Measurements from ENCODE around the gene ADAMTS2.

Gene ADAMTS2

GRCh38 chr5:179207920-179208705 is 137.1 kb downstream of the ADAMTS2 start:
- DNase-seq = no peak

- no peak for DNase-seq
These were observed 137.8 kb downstream of the ADAMTS2 start for GRCh38 chr5:179207470-179207869.

DNA sequence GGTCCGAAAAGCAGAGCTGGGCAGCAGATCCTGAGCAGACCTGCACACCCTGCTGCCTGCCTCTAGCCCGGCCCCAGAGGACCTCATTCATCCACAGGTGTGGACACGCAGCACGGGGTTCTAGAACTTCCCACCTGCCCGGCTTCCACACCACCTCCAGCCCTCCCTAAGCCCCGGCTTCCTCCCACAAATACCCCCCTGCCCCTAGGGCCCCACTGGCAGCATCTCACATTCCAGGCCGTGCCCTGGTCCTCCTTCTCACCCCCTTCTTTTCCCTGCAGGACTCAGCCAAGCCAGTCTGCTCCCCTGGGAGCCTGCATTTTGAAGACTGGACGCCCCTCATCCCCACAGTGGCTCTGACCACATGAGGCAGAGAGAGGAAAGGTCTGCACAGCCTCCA is 138.9 kb downstream of the ADAMTS2 start:
- no peak for DNase-seq

DNA sequence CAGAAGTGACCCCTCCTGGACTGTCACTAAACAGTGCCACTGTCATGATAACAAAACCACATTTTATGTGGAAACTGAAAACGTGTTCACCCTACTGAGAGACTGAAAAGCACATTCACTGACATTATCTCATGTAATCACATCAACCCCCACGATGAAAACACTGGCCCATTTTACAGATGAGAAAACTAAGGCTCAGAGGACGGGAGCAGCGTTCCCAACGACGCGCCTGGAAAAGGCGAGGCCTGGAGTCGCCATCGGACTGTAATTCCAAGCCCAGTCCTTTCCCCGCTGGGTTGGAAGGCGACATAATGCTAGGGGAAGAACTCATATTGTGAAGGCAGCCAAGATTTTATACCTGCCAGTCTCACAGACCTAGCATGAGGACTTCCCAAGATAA is 140.0 kb downstream of the ADAMTS2 start:
- DNase-seq = no peak

DNA sequence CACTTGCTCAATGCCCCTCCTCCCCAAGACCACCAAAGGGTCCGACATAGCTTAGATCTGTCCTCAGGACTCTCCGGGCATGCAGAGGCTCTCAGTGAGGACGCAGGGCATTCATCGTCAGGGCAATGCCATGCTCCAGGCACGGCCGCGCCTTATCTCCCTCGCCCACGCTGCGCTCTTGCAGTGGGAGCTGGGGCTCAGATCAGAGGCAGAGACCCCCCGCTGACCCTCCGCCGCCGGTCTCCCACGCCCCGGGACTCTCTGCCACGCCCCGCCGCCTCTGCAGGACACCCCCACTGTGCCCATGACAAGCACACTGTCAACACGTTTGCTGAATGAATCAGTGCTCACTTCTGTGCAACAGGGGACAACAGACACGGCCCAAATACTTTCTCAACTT is 140.7 kb downstream of the ADAMTS2 start:
- no peak for DNase-seq

DNA sequence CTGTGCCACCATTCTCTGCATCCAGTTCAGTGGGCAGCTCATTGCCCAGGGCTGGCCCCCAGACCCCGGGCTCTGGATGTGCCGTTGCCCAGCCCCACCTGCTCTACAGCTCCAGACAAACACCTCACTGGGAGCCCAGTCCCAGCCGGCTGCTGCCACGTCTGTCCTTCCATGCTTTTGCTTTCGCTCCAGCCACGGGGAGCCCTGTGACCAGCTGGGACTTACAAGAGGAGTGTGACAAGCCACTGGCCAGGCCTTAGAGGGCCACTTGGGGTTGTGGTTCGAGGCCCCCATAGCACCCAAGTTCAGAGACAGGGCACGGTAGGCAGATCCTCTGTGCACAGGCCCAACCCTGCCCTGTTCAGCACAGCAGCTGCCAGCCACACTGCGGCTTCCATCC is 142.0 kb downstream of the ADAMTS2 start:
- no peak for DNase-seq

DNA sequence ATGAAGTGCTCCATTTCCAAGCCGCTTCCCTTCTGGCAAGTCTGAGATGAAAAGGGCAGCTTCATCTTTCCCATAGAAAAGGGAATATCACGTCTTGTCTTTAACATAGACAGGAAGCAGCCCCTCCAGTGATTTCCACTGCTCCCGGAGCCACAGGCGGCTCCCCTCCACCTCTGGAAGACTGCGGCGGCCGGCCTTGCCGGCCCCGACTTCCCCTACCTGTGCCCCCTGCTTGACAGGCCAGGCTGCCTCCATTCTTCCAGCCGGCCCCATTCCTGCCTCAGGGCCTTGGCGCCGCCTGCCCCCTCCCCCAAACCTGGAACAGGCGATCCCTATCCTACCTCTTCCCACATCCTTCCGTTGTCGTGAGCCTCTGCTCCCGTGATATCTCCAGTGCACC is 143.3 kb downstream of the ADAMTS2 start:
- no peak for DNase-seq

DNA sequence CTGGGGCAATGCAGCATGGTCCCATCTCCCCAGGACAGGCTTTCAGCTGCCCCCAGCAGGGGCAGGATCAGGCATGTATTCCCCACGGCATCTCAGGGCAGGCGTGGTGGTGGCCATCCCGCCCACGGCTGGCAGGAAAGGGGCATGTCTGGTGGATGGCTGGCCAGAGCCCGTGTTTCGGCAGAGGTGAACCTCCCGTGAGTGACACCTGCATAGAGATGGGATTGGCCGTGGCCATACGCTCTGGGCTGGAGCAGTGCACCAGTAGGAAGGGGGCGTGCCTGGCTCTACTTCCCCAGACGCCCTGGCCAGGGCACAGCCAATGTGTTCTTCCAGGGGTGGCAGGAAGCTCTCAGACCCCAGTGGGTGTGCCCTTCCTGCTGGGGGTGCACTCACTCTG is 146.0 kb downstream of the ADAMTS2 start:
- no peak for DNase-seq

GRCh38 chr5:179198825-179199224 is 146.4 kb downstream of the ADAMTS2 start:
- no peak for DNase-seq

DNA sequence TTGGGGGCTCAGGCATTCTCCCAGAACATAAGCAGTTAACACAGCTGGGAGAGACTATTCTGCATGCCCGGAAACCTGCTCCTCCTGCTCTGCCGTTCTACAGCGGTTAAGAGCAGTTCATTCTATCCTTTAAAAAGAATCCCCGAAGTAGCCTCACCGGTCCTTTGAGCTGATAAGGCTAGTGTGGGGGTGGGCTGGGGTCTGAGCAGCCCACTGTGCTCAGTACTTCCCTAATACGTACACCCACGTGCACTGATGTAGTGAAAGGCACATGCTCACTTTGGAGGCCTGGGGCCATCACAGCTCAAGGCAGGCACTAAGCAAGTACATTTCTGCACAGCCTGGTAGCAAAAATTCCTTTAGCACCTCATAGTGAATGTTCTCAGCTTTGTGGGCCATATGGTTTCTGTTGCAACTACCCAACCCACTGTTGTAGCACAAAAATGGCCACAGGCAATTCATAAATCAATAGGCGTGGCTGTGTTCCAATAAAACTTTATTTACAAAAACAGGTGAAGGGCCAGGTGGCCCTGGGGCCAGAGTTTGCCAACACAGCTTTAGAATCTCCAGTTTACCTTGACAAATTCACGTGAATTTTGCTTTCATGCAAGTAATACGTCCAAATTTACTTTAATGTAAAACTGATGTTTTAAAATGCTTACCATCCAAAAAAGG is 148.7 kb downstream of the ADAMTS2 start:
- DNase-seq = no peak

DNA sequence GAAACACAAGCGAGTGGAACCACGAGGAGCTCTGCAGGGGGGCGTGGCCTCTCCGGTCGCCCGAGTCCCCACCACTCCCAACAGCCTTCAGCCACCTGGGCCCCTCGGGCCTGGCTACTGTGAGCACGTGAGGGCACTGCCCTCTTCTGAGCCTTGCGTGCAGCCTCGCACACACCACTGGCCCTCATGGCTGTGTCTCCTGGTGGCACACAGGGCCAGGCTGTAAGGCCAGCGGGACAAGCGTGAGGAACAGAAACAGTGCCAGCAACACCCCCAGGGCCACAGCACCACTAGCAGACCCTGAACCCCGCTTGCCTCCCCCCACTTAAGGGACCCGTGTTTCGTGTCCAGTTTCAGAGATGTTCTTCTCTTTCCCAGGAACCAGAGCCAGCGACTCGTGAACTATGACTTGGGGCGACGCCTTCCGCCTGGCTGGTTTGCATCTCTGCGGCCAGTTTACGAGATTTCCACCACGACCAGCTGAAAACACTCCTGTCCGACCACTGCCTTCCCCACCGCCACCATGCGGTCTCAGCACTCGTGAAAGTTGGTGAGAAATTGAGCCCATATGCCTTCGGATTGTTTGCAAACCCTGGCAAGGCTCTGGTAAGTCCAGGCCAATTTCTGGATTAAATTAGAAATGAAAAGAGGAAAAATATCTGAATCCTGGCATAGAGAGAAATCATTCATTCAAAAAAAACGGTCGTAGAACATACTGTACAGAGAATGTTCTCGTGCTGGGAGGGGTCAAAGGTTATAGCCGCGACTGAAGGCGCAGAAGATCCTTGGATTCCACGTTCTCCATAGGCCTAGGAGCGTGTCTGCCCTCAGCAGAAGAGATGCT is 149.5 kb downstream of the ADAMTS2 start:
- no peak for DNase-seq

DNA sequence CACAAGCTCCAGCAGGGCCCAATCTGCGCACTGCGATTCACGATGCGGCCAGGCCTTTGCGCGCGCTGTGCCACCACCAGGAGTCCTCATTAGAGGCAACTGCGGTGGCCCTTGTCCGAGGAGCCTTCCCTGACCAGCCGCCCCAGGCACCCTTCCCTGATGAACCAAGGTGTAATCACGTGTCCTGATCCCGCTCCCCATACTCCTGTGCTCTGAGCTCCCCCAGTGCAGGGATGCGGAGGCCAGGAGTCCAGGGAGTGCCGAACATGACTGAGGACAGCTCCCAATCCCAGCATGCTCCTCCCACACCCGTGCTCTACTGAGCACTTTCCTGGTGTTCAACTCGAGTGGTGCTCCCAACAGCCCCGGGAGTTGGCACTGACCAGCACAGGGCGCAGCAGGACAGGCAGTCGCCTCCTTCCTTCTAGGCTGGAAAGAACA is 150.3 kb downstream of the ADAMTS2 start:
- no peak for DNase-seq

DNA sequence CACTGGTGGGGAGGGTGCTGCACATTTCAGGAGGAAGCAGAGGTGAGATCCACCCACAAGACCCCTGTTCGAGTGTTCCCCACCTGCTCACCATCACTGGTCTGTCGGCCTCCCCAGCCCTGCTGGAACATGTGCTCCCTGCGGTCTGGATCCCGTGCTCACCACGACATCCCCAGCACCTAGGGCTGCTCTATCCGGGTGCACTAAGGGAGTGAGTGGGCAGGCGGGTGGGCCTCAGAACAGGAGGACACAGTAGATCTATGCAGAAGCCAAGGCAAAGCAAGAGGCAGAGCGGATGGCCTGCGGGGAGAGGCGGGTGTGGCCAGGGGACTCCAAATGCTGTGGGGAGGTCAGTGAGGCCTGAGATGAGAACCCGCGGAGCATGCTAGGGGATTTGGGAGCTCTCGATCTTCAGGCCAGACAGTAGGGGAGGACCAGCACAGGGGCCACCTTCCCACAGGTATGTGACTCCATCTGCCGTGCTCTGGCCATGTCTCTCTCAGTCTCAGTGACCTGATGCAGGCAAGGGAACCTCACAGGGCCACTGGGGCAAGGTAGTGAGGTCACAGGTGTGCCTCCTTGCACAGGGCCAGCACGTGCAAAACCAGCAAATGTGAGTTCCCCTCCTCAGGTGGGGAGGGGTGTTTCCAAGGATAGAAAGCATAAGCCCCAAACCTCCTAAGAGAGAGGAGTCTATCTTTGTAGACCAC is 150.9 kb downstream of the ADAMTS2 start:
- DNase-seq = no peak

DNA sequence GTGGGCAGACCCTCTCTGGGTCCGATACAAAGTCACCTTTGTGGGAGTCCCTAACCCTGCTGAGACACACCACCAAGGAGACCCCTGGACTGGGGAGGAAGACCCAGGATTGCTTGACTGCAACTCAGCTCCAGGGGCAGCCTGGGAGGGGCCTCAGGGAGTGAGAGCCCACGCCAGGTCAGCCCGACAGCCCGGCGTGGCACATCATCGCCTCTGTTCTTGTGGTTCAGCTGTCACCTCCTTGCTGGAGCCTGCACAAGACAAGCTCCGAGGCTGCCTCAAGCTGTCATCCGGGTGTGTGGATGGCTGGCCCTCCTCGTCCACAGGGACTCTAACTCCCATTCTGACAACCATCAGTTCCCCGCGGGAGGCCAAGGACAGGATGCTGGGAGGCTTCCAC is 151.5 kb downstream of the ADAMTS2 start:
- DNase-seq = no peak

DNA sequence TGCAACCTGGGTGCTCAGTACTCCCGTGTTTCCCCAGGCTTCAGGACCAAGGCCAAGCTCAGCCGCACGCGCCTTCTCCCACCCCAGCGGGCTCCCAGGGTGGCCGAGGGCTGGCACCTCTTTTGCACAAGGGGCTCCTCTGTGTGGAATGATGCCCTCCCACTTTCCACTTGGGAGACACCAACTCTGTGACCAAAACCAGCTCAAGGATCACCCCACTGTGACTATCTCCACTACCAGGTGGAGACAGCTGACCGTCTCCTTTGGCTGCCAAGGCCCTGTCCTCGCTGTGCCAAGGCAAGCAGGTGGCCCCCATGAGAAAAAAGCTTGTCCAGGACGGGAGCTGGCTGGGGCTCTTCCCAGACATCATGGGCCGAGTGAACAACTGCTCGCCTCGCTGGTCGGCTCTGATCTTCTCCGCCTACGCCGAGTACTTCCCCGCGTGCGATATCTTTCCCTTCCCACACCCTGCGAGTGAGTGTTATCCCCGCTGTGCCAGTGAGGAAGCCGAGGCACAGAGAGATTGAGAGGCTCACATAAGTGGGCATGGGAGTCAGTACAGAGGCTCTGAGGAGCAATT is 152.3 kb downstream of the ADAMTS2 start:
- no peak for DNase-seq

- no peak for DNase-seq
These were observed 152.9 kb downstream of the ADAMTS2 start for GRCh38 chr5:179192185-179192890.

DNA sequence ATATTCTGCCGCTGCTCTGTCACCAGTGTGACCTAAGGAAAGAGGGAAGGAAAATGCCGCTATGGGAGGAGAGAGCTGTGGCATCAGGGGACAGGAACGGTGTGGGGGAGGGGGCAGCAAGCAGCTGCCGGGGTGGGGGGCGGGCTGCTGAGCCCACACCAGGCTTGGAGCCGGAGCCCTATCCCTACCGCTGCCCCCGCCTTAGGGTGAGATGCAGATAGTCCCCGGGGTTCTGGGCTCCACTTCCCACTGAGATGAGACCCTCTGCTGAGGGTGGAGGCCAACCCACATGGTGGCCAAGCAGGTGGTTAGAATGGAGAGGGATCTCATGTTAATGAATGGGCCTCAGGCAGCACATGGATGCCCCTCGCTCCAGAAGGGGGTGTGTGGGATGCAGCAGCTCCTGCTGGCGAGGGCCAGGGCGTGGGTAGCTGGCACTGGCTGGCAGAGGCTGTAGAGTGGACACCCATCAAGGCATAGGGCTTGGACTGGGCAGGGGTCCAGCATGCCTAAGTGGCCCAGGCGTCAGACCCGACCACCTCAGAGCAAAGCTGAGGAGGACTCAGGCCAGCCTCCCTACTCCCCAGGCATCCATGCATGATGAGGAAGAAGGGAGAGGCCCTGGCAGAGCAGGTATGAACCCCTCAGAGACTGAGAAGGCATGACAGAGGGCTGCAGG is 153.6 kb downstream of the ADAMTS2 start:
- no peak for DNase-seq

DNA sequence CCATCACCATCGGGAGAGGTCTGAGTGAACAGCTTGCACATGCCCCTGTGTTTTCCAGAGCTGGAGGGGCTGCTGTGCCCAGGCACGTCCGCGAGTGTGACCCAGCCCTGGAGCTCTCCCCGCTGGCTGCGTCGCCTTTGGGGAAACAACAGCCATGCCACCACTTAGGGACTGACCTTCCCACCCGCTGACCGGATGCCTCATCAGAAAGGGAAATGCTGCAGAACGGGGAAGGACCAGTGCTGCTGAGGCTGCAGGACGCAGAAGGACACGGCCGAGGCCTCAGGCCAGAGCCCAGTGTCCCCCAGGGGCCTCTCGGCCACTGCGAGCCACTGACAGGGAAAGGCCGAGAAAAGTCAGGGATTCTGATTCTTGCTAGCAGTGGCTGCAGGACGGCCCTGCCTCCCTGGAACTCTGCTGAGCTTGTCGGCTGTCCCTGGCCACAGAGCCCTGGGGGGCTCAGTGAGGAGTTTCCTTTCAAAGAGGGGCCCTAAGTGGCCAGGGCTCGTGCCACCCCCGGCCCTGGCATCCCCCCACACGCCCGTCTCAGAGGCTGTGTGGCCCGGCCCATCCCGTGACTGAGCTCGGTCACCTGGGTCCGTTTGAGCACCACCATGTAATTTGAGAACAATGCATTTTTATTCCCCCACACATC is 154.3 kb downstream of the ADAMTS2 start:
- no peak for DNase-seq

DNA sequence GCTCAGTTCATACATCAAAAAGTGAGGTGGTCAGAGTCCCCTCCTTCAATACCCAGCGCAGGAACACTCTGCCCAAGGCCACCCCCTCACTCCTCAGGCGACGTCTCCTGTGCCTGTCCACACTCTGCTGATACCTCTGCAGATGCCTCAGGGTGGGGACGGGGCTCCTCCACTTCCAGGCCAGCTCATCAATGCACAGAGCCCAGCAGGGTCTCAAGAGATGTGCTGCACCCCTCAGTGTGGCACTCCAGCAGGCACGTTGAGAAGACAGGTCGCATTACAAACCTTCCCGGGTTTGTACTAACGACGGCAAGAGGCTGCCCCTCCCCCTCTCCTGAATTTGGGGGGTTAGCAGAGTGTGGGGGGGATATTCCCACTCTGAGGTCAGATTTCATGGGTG is 156.6 kb downstream of the ADAMTS2 start:
- DNase-seq = no peak

- DNase-seq = no peak
These were observed 157.3 kb downstream of the ADAMTS2 start for GRCh38 chr5:179187681-179188575.

All from inflammatory macrophage treated with lipopolysaccharide for 4 hours (primary cell).